Liver (tissue), 9 donors: Measurements from ENCODE around the gene NR5A1. TPM values are rescaled to one million over a fixed set of nuclear protein-coding genes. Genes with fewer than 3 reads are reported as not detected.

Source experiments
- DNase-seq: peaks from one replicate; pipeline ENCODE4 v3.0.0-alpha.2; 2017; ENCODE audit warnings: low spot score
- H3K27ac ChIP-seq, 2 donors: one replicate each; pipeline ENCODE4 v1.7.0; 2013; ENCODE audit warnings: inconsistent platforms in 2 of 2, low read length in 2 of 2, control low read depth in 1 of 2, low read depth in 1 of 2, mild to moderate bottlenecking in 1 of 2
- H3K27me3 ChIP-seq, 4 donors: one replicate each; pipeline versions ENCODE4 v1.6.1 to v1.7.0; 2013; ENCODE audit warnings: low read length in 3 of 4, inconsistent platforms in 1 of 4, mild to moderate bottlenecking in 1 of 4, moderate library complexity in 1 of 4; ENCODE audit not compliant: control insufficient read depth in 4 of 4, insufficient read depth in 4 of 4
- H3K36me3 ChIP-seq, 4 donors: one replicate each; pipeline versions ENCODE4 v1.6.1 to v1.7.0; 2013; ENCODE audit warnings: low read length in 3 of 4, mild to moderate bottlenecking in 3 of 4, low read depth in 1 of 4, moderate library complexity in 1 of 4; ENCODE audit not compliant: control insufficient read depth in 4 of 4, insufficient read depth in 3 of 4
- H3K4me1 ChIP-seq, 4 donors: one replicate each; pipeline versions ENCODE4 v1.6.1 to v1.7.0; 2013; ENCODE audit warnings: low read length in 3 of 4, mild to moderate bottlenecking in 3 of 4, moderate library complexity in 1 of 4; ENCODE audit not compliant: control insufficient read depth in 4 of 4, insufficient read depth in 4 of 4
- H3K4me3 ChIP-seq, 3 donors: one replicate each; pipeline versions ENCODE4 v1.6.1 to v1.7.0; 2013; ENCODE audit warnings: low read length in 3 of 3, control low read depth in 1 of 3, low read depth in 1 of 3, mild to moderate bottlenecking in 1 of 3
- H3K9ac ChIP-seq, 2 donors: one replicate each; pipeline ENCODE4 v1.7.0; 2013; ENCODE audit warnings: low read length in 2 of 2, mild to moderate bottlenecking in 2 of 2, moderate library complexity in 2 of 2, control low read depth in 1 of 2, low read depth in 1 of 2
- H3K9me3 ChIP-seq, 4 donors: one replicate each; pipeline versions ENCODE4 v1.6.1 to v1.7.0; 2013; ENCODE audit warnings: low read length in 3 of 4; ENCODE audit not compliant: control insufficient read depth in 4 of 4
- ATF3 ChIP-seq: IDR thresholded peaks from 2 replicates; pipeline ENCODE4 v1.6.1; 2016; ENCODE audit warnings: antibody characterized with exemption
- CTCF ChIP-seq: fragments of 150-350 bp; IDR thresholded peaks from 2 replicates; pipeline ENCODE4 v1.5.1; 2017; ENCODE audit warnings: improper control_type of control experiment, low read depth, low read length; ENCODE audit not compliant: missing input control
- EGR1 ChIP-seq, 2 donors: IDR thresholded peaks; 2 replicates each; pipeline ENCODE4 v1.6.1; 2016 to 2018; ENCODE audit warnings: antibody characterized with exemption in 2 of 2, low read depth in 2 of 2
- FOXA1 ChIP-seq: IDR thresholded peaks from 2 replicates; pipeline ENCODE4 v1.6.1; 2016; ENCODE audit warnings: antibody characterized with exemption
- FOXA2 ChIP-seq: IDR thresholded peaks from 2 replicates; pipeline ENCODE4 v1.6.1; 2016; ENCODE audit warnings: antibody characterized with exemption
- HNF4A ChIP-seq, 2 donors: conservative IDR thresholded peaks; 2 replicates each; pipeline ENCODE4 v1.6.1; 2016; ENCODE audit warnings: antibody characterized with exemption in 2 of 2, mild to moderate bottlenecking in 2 of 2
- HNF4G ChIP-seq: IDR thresholded peaks from 2 replicates; pipeline ENCODE4 v1.6.1; 2016; ENCODE audit warnings: antibody characterized with exemption
- JUND ChIP-seq, 2 donors: IDR thresholded peaks; 2 replicates each; pipeline ENCODE4 v1.6.1; 2016; ENCODE audit warnings: antibody characterized with exemption in 2 of 2
- MAX ChIP-seq: IDR thresholded peaks from 2 replicates; pipeline ENCODE4 v1.6.1; 2016; ENCODE audit warnings: antibody characterized with exemption
- NR2F2 ChIP-seq: IDR thresholded peaks from 2 replicates; pipeline ENCODE4 v1.6.1; 2016; ENCODE audit warnings: antibody characterized with exemption
- RAD21 ChIP-seq, 2 donors: IDR thresholded peaks; 2 replicates each; pipeline ENCODE4 v1.6.1; 2016; ENCODE audit warnings: antibody characterized with exemption in 2 of 2, mild to moderate bottlenecking in 2 of 2
- REST ChIP-seq: IDR thresholded peaks from 2 replicates; pipeline ENCODE4 v1.6.1; 2016; ENCODE audit warnings: antibody characterized with exemption, mild to moderate bottlenecking
- RXRA ChIP-seq, 2 donors: IDR thresholded peaks; 2 replicates each; pipeline ENCODE4 v1.6.1; 2017 to 2018; ENCODE audit warnings: antibody characterized with exemption in 2 of 2, mild to moderate bottlenecking in 1 of 2
- SP1 ChIP-seq: IDR thresholded peaks from 2 replicates; pipeline ENCODE4 v1.6.1; 2018; ENCODE audit warnings: antibody characterized with exemption, mild to moderate bottlenecking
- TAF1 ChIP-seq: conservative IDR thresholded peaks from 2 replicates; pipeline ENCODE4 v1.6.1; 2016; ENCODE audit warnings: antibody characterized with exemption, mild to moderate bottlenecking
- YY1 ChIP-seq: IDR thresholded peaks from 2 replicates; pipeline ENCODE4 v1.6.1; 2016; ENCODE audit warnings: antibody characterized with exemption, mild to moderate bottlenecking
- WGBS: extraction: QIAGEN DNeasy Blood & Tissue Kit; methylation state at CpG from one replicate; pipeline ENCODE4 v1.1.7; 2013; 5-methylcytosine and 5-hydroxymethylcytosine counted together
- polyA plus RNA-seq, 2 donors: library from polyadenylated mRNA; stranded (reverse) in 1 of 2; unstranded in 1 of 2; fragments of 200-250 nt in 1 of 2; fragments of >200 nt in 1 of 2; fragmentation: Nextera tagmentation in 1 of 2; extraction: Ambion mirVana in 1 of 2; gene quantifications; one replicate each; pipeline versions ENCODE4 v1.2.1 to v1.2.3, GENCODE V29; 2013 to 2015
- total RNA-seq, 2 donors: library from RNA; depleted of rRNA; stranded (reverse); fragments of >200 nt; gene quantifications; one replicate each; pipeline ENCODE4 v1.2.3, GENCODE V29; 2014
- donor health status: healthy.
- donor health status: healthy.
- donor health status: healthy.
- donor health status: healthy.
- donor health status: healthy.

Gene NR5A1
- total and polyA plus RNA-seq, 4 donors: not detected

GRCh38 chr9:124467410-124468060 is 39.7 kb downstream of the NR5A1 start:
- no peak for DNase-seq
- TF ChIP-seq CTCF: no peak
- no peak for TF ChIP-seq HNF4G
- no peak for TF ChIP-seq FOXA2
- no peak for TF ChIP-seq SP1
- TF ChIP-seq HNF4A (conservative IDR thresholded peaks at IDR 0.05): no peak
- TF ChIP-seq TAF1: no peak
- no peak for TF ChIP-seq JUND (IDR thresholded peaks at IDR 0.05)
- no peak for TF ChIP-seq FOXA1
- TF ChIP-seq MAX: no peak
- TF ChIP-seq RAD21 (IDR thresholded peaks at IDR 0.05): no peak
- no peak for TF ChIP-seq EGR1 (IDR thresholded peaks at IDR 0.05; ENCODE audit: low read depth in 2 of 2)
- TF ChIP-seq RXRA (IDR thresholded peaks at IDR 0.05): no peak
- no peak for TF ChIP-seq YY1
- WGBS: 91% methylated on average over 17 of the region's 17 CpGs

GRCh38 chr9:124465736-124466135 is 41.5 kb downstream of the NR5A1 start:
- Histone ChIP-seq H3K9me3 (peaks cover 0 to 3% (median 0%) of the 10 kb centered on the region in 4 donors), H3K36me3 (no peaks in the 10 kb centered on the region), H3K4me1 (no peaks in the 10 kb centered on the region), H3K27me3 (no peaks in the 10 kb centered on the region), H3K4me3 (no peak overlapping the region), H3K9ac (no peak overlapping the region), H3K27ac (no peak overlapping the region)
- WGBS: 86% methylated on average over 3 of the region's 3 CpGs
- TF ChIP-seq TAF1 (no peak), ATF3 (no peak), MAX (no peak), FOXA2 (no peak), RXRA (IDR thresholded peaks at IDR 0.05) (no peak), NR2F2 (no peak), YY1 (no peak), JUND (IDR thresholded peaks at IDR 0.05) (no peak), SP1 (no peak), HNF4G (no peak), FOXA1 (no peak), CTCF (no peak), RAD21 (IDR thresholded peaks at IDR 0.05) (no peak), REST (no peak), EGR1 (IDR thresholded peaks at IDR 0.05; ENCODE audit: low read depth in 2 of 2) (no peak), HNF4A (conservative IDR thresholded peaks at IDR 0.05) (no peak)
- no peak for DNase-seq

More at GRCh38 chr9:124467410-124468060, 39.7 kb downstream of the NR5A1 start:
- no peaks in the 10 kb centered on the region for H3K27me3 ChIP-seq
- no peaks in the 10 kb centered on the region for H3K4me1 ChIP-seq
- H3K27ac ChIP-seq: no peak overlapping the region
- H3K9ac ChIP-seq: no peak overlapping the region
- no peak overlapping the region for H3K4me3 ChIP-seq
- peaks cover 0 to 3% (median 0%) of the 10 kb centered on the region in 4 donors for H3K9me3 ChIP-seq
- H3K36me3 ChIP-seq: no peaks in the 10 kb centered on the region
